ENCODE measurements around the gene VDAC1.
"Not testable (repeated sequence)": the region's sequence is repeated elsewhere in the genome, so short reads cannot be mapped to it uniquely, and the experiment has no call there.

The VDAC1 gene

DNA sequence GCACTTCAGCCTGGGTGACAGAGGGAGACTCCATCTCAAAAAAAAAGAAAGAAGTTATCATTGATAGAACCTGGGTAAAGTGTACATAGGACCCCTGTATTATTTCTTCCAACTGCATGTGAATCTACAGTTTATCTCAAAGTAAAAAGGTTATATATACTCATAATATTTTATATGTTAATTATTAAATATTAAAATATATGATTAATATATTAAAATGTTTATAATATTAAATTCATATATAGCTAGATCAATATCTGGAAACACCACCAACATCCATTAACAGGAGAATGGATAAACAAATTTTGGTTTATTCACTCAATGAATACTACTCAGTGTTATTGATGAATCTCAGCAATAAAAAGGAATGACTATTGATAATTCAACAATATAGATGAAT is 56.1 kb downstream of the VDAC1 start:
- H3K4me3 Mint-ChIP-seq = no peak overlapping the region
- H3K27ac Mint-ChIP-seq = no peak overlapping the region
- H3K4me1 Mint-ChIP-seq = no peaks in the 10 kb centered on the region
- no peaks in the 10 kb centered on the region for H3K36me3 Mint-ChIP-seq
- H3K27me3 Mint-ChIP-seq = no peaks in the 10 kb centered on the region
- H3K9me3 Mint-ChIP-seq = no peaks in the 10 kb centered on the region

DNA sequence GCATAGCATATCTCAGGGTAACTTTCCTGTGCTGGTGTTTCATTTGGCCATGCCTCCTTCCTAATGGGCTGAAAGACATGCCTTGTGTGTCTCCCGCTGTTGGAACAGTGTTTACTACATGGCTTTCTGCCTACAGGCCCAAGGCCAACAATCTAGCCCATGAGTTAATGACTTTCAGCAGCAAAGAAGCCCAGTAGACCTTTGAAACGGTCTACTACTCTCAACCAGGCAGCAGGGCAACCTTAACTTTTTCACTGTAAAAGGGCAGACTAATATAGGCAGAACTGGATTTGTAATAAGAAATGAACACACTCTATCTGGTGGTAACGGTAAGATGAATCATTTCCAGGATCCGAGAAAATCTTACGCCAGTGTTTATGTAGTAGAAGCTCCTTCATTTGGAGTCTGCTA is 57.3 kb downstream of the VDAC1 start:
- no peaks in the 10 kb centered on the region for H3K9me3 Mint-ChIP-seq
- H3K4me3 Mint-ChIP-seq = no peak overlapping the region
- no peaks in the 10 kb centered on the region for H3K27me3 Mint-ChIP-seq
- no peaks in the 10 kb centered on the region for H3K4me1 Mint-ChIP-seq
- no peak overlapping the region for H3K27ac Mint-ChIP-seq
- no peaks in the 10 kb centered on the region for H3K36me3 Mint-ChIP-seq

DNA sequence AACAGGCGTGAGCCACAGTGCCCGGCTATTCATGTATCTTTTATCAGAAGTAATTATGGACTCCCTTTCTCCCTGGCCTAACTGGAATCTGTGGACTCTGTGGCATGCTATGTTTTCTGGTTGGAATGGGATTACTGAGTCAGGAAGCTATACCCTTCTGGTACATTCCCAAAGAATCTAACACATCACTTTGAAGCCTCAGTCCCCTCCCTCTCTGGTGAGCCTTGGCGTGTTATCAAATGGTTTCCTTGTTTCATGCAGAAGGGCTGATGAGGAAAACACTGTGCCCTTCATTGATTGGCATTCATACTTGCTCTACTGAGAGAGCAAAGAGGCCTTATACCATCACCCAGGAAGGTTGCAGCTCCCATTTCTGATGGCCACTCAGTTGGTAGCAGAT is 59.2 kb downstream of the VDAC1 start:
- Mint-ChIP-seq H3K36me3 (no peaks in the 10 kb centered on the region), H3K4me3 (no peak overlapping the region), H3K4me1 (no peaks in the 10 kb centered on the region), H3K27me3 (no peaks in the 10 kb centered on the region), H3K27ac (peak overlapping the region; percentile 59), H3K9me3 (no peaks in the 10 kb centered on the region)

DNA sequence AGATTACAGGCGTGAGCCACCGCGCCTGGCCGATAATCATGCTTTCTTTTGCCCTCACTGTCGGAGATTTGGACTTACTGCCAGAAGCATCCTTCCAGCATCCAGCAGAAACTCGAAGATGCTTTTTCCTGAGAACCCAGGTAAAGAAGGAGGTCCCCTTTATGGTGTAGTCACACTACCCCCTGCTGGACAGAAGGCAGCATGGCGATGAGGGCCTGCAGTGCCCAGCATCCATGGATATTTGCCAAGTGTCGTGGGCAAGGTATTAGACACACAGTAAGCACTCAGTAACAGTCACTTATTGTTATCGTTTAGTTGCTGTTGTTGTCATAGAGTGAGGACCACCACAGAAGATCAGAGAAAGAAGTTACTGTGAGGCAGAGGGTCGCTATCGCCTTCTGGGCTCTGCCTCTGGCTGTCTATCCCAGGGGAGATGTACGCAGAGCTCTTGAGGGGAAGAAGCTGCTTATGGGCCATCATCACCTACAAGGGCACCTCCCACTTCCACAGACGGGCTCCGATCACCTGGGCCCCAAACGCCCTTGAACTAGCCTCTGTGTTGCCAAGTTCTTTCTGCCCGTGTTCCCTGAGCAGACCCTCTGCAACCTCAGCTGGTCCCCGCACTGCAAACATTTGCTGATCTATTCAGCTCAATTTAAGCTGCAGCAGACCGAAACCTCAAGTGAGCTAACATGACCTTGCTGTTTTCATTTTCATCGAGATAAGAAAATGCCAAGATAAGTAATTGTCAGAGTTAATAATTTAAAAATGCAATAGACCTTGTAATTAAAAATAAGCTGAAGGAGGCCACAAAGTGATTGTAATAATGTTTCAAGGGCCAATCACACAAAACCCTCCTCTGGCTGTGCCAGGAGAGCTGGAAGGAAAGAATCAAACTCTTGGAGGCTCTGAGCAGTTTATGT is 60.3 kb downstream of the VDAC1 start:
- H3K9me3 Mint-ChIP-seq = no peaks in the 10 kb centered on the region
- H3K4me1 Mint-ChIP-seq = no peaks in the 10 kb centered on the region
- H3K27me3 Mint-ChIP-seq = no peaks in the 10 kb centered on the region
- H3K4me3 Mint-ChIP-seq = no peak overlapping the region
- H3K36me3 Mint-ChIP-seq = no peaks in the 10 kb centered on the region
- no peak overlapping the region for H3K27ac Mint-ChIP-seq

DNA sequence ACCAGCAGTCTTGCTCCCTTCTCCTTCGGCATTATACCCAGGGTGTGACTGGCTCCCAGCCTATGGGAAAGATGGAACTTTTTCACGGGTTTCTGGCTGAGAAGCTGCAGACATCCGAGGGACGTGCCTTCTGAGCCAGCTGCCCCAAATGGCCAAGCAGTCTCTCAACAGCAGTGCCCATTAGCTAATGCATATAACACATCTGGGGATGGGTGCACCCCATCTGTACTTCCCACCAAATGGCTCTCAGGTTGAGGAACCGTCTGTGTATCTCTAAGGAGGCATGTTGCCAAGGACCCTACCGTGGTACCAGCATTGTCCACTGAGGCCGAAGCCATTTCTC is 61.3 kb downstream of the VDAC1 start:
- no peaks in the 10 kb centered on the region for H3K36me3 Mint-ChIP-seq
- no peaks in the 10 kb centered on the region for H3K27me3 Mint-ChIP-seq
- no peaks in the 10 kb centered on the region for H3K9me3 Mint-ChIP-seq
- peak overlapping the region; percentile 5 for H3K27ac Mint-ChIP-seq
- H3K4me1 Mint-ChIP-seq = no peaks in the 10 kb centered on the region
- no peak overlapping the region for H3K4me3 Mint-ChIP-seq

DNA sequence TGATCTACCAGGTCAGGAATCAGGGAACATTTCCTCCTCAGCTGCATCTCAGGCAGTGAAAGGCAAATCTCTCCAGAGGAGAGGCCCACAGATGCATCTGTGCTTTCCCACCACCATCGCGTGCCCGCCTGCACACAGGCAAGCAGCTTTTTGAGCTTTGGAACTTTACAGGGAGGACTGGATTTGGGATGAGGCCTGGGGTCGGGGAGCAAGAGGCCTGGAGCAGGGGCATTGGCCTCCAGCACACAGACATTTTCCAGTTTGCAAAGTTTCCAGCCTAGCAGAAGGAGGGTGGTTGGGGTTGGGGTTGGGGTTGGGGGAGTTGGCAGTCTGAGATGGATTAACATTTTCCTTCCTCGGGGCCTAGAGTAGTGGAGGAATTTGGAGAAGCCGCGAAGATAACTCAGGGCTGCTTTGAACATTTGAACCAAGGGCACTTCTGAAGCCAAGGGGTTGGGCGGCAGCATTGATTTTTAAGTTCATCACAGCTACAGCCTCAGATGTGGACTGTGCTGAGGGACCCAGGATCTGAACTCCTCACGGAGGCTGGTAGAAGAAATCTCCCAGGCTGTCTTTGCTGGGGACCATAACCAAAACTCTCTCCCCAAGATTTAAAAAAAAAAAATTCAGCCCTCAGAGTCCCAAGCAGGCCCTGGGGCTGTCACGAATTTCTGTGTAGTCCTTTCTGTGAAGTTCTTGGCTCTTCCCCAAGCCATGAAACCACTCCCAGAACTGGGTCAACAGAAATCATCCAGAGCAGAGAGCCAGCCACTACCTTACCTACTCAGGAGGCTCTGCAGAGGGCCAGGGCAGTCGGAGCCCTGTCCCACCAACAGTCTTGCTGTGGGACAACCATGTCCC is 61.9 kb downstream of the VDAC1 start:
- no peaks in the 10 kb centered on the region for H3K36me3 Mint-ChIP-seq
- H3K27me3 Mint-ChIP-seq = no peaks in the 10 kb centered on the region
- no peak overlapping the region for H3K4me3 Mint-ChIP-seq
- H3K27ac Mint-ChIP-seq = no peak overlapping the region
- H3K4me1 Mint-ChIP-seq = no peaks in the 10 kb centered on the region
- no peaks in the 10 kb centered on the region for H3K9me3 Mint-ChIP-seq

DNA sequence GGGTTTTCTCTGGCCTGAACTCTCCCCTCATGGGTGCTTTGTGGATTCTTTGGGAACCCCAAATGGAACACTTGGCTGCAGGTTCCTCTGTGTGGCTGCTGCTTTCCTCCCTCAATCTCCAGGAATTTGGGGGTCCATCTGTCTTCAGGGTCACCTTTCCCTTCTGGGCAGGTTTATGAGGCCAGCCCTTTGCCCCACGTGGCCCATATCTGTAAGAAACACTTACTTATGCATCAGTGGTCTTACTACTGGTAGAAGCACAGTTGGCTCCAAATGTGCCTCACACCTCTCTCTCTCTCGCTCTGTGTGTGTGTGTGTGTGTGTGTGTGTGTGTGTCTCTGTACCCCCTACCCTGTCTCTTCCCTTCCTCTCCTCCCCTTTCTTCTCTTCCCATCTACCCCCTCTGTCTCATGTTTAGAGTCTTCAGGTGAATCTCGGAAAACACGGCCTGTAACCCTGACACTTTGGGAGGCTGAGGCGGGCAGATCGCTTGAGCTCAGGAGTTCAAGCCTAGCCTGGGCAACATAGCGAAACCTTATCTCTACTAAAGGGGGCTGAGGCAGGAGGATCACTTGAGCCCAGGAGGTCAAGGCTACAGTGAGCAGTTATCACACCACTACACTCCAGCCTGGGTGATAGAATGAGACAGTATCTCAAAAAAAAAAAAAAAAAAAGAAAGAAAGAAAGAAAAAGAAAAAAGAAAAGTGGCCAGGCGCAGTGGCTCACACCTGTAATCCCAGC is 63.1 kb downstream of the VDAC1 start:
- no peaks in the 10 kb centered on the region for H3K9me3 Mint-ChIP-seq
- no peak overlapping the region for H3K27ac Mint-ChIP-seq

DNA sequence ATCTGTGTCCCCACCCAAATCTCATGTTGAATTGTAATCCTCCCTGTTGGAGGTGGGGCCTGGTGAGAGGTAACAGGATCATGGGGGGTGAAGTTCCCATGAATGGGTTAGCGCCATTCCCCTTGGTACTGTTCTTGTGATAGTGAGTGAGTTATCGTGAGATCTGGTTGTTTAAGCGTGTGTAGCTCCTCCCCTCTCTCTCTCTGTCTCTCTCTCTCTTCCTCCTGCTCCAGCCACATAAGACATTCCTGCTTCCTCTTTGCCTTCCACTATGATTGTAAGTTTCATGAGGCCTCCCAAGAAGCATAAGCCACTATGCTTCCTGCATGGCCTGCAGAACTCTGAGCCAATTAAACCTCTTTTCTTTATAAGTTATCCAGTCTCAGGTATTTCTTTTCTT is 65.1 kb downstream of the VDAC1 start:
- H3K9me3 Mint-ChIP-seq = no peaks in the 10 kb centered on the region
- no peaks in the 10 kb centered on the region for H3K27me3 Mint-ChIP-seq
- no peaks in the 10 kb centered on the region for H3K36me3 Mint-ChIP-seq
- H3K4me1 Mint-ChIP-seq = no peaks in the 10 kb centered on the region
- H3K27ac Mint-ChIP-seq = no peak overlapping the region
- no peak overlapping the region for H3K4me3 Mint-ChIP-seq

More for the DNA sequence above, 63.1 kb downstream of the VDAC1 start:
- H3K4me1 Mint-ChIP-seq = no peaks in the 10 kb centered on the region
- H3K27me3 Mint-ChIP-seq = no peaks in the 10 kb centered on the region
- no peak overlapping the region for H3K4me3 Mint-ChIP-seq
- no peaks in the 10 kb centered on the region for H3K36me3 Mint-ChIP-seq

DNA sequence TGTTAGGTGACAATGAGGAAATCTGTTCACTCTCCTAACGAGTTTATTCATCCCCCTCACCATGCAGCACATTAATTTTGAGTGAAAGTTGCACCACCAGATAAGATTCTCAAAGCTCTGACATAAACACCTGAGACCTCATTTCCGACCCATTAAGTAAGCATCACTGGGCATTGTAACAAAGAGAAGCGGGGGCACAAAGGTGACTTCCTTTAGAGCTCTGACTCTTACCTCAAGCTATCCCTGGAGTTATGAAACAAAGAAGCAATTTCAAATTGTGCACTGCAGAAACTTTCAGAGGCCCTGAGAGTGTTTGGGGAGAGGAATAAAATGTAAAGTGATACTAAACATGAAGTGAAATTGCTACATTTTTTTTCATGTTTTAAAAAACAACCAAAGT is 65.8 kb downstream of the VDAC1 start:
- no peak overlapping the region for H3K4me3 Mint-ChIP-seq
- H3K4me1 Mint-ChIP-seq = no peaks in the 10 kb centered on the region

DNA sequence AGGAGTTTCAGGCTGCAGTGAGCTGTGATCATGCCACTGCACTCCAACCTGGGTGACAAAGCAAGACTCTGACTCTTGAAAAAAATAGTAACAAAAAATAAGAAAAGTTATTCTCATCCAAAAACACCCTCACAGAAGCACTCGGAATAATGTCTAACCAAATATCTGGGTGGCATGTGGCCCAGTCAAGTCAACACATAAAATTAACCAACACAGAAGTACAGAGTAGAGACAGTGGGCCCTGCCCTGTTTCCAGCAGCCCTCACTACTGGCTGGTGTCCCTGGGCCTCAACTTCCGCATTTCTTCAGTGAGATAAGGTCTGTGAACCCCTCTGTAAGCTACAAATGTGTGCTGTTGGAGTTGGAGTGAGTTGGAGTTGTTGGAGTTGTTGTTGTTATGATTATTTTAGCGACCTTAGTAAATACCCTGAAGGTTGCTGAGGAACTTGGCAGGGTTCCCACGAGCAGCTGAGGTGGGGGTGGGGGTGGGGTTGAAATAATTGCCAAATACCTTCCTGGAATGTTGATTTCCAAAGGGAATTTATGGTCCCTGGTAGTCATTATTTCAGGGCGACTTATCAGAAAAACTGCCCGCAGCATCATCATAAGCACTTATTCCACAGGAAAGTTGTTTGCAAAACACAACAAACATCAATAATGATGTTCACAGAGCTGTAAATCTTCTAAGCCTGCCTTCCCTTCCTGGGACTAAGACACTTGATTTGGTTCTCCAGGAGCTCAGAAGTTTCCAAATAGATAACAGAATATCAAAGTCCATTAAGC is 66.5 kb downstream of the VDAC1 start:
- Mint-ChIP-seq H3K27ac (no peak overlapping the region), H3K9me3 (no peaks in the 10 kb centered on the region), H3K27me3 (no peaks in the 10 kb centered on the region), H3K4me1 (no peaks in the 10 kb centered on the region), H3K36me3 (no peaks in the 10 kb centered on the region), H3K4me3 (no peak overlapping the region)

More for the DNA sequence above, 65.8 kb downstream of the VDAC1 start:
- Mint-ChIP-seq H3K9me3 (no peaks in the 10 kb centered on the region), H3K27ac (peak overlapping the region; percentile 17), H3K27me3 (no peaks in the 10 kb centered on the region), H3K36me3 (no peaks in the 10 kb centered on the region)

DNA sequence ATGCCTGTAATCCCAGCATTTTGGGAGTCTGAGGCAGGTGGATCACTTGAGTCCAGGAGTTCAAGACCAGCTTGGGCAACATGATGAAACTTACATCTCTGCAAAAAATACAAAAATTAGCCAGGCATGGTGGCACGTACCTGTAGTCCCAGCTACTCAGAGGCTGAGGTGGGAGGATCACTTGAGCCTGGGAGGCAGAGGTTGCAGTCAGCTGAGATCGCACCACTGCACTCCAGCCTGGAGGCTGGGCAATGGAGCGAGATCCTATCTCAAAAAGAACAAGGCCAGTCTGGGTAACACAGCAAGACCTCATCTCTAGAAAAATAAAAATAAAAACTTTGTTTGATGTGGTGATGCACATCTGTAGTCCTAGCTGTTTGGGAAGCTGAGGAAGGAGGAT is 67.1 kb downstream of the VDAC1 start:
- not testable (repeated sequence) for H3K4me1 Mint-ChIP-seq, H3K4me3 Mint-ChIP-seq, H3K36me3 Mint-ChIP-seq, H3K27me3 Mint-ChIP-seq, H3K27ac Mint-ChIP-seq, H3K9me3 Mint-ChIP-seq

DNA sequence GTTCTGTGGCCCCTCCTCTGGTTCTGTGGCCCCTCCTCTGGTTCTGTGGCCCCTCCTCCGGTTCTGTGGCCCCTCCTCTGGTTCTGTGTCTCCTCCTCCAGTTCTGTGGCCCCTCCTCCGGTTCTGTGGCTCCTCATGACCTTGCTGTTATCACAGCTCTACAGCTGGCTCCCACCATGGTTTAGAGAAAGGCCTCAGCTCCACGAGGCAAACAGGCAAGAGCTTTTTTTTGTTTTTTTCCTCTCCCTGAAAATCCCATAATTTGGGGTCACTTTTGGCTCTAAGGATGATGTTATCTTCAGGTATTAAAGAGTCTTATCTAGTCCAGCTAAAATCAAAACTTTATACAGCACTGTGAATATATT is 68.1 kb downstream of the VDAC1 start:
- Mint-ChIP-seq H3K4me3 (no peak overlapping the region), H3K27ac (peak overlapping the region; percentile 12), H3K4me1 (peaks cover 3% of the 10 kb centered on the region), H3K36me3 (no peaks in the 10 kb centered on the region), H3K9me3 (no peaks in the 10 kb centered on the region), H3K27me3 (no peaks in the 10 kb centered on the region)

DNA sequence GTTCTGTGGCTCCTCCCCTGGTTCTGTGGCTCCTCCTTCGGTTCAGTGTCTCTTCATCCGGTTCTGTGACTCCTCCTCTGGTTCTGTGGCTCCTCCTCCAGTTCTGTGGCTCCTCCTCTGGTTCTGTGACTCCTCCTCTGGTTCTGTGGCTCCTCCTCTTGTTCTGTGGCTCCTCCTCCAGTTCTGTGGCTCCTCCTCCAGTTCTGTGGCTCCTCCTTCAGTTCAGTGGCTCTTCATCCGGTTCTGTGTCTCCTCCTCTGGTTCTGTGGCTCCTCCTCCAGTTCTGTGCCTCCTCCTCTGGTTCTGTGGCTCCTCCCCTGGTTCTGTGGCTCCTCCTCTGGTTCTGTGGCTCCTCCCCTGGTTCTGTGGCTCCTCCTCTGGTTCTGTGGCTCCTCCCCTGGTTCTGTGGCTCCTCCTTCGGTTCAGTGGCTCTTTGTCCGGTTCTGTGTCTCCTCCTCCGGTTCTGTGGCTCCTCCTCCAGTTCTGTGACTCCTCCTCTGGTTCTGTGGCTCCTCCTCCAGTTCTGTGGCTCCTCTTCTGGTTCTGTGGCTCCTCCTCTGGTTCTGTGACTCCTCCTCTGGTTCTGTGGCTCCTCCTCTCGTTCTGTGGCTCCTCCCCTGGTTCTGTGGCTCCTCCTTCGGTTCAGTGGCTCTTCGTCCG is 68.7 kb downstream of the VDAC1 start:
- not testable (repeated sequence) for H3K27me3 Mint-ChIP-seq, H3K4me1 Mint-ChIP-seq, H3K36me3 Mint-ChIP-seq, H3K4me3 Mint-ChIP-seq, H3K9me3 Mint-ChIP-seq
- peak overlapping the region; percentile 12 for H3K27ac Mint-ChIP-seq

DNA sequence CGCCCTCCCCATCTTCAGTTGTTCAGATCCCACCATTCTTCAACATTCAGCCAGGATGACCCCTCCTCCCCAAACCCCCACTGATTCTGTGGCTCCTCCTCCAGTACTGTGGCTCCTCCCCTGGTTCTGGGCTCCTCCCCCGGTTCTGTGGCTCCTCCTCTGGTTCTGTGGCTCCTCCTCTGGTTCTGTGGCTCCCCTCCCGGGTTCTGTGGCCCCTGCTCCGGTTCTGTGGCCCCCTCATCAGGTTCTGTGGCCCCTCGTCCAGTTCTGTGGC is 69.2 kb downstream of the VDAC1 start:
- H3K4me3 Mint-ChIP-seq = no peak overlapping the region
- peaks cover 13% of the 10 kb centered on the region for H3K4me1 Mint-ChIP-seq
- no peaks in the 10 kb centered on the region for H3K27me3 Mint-ChIP-seq
- no peaks in the 10 kb centered on the region for H3K36me3 Mint-ChIP-seq
- H3K9me3 Mint-ChIP-seq = no peaks in the 10 kb centered on the region
- no peak overlapping the region for H3K27ac Mint-ChIP-seq
